Lung (tissue), 12 donors: ENCODE data around the gene GPR62. TPM values are rescaled to one million over a fixed set of nuclear protein-coding genes. Genes with fewer than 3 reads are reported as not detected.
A peak's percentile ranks its signal among the peaks of the same experiment; 100 is the strongest.

ENCODE experiments used
- ATAC-seq: fragments of 200-7000 bp; cut with Tn5 transposase; one replicate; pipeline ENCODE4 v1.9.1; 2020; ENCODE audit warnings: moderate number of reproducible peaks; ENCODE audit not compliant: insufficient read depth, low FRiP score
- DNase-seq, 3 donors: peaks; one replicate each; pipeline ENCODE4 v3.0.0-alpha.2; 2013 to 2017
- H3K27ac ChIP-seq, 2 donors: one replicate each; pipeline ENCODE4 v1.5.1; 2013; ENCODE audit warnings: mild to moderate bottlenecking in 2 of 2, moderate library complexity in 2 of 2, control low read depth in 1 of 2, inconsistent platforms in 1 of 2, low read depth in 1 of 2, low read length in 1 of 2
- H3K27me3 ChIP-seq, 3 donors: one replicate each; pipeline ENCODE4 v1.5.1; 2013; ENCODE audit warnings: low read length in 2 of 3; ENCODE audit not compliant: control insufficient read depth in 3 of 3, insufficient read depth in 3 of 3
- H3K36me3 ChIP-seq, 4 donors: one replicate each; pipeline ENCODE4 v1.5.1; 2013; ENCODE audit warnings: low read length in 4 of 4, mild to moderate bottlenecking in 1 of 4, moderate library complexity in 1 of 4; ENCODE audit not compliant: control insufficient read depth in 4 of 4, insufficient read depth in 4 of 4
- H3K4me1 ChIP-seq, 5 donors: one replicate each; pipeline ENCODE4 v1.5.1; 2013; ENCODE audit warnings: low read length in 5 of 5, mild to moderate bottlenecking in 2 of 5, moderate library complexity in 1 of 5; ENCODE audit not compliant: control insufficient read depth in 5 of 5, insufficient read depth in 5 of 5
- H3K4me3 ChIP-seq: one replicate; pipeline ENCODE4 v1.5.1; 2013; ENCODE audit warnings: mild to moderate bottlenecking, control low read depth, moderate library complexity
- H3K9ac ChIP-seq, 2 donors: one replicate each; pipeline ENCODE4 v1.5.1; 2013; ENCODE audit warnings: low read length in 2 of 2, control low read depth in 1 of 2; ENCODE audit not compliant: insufficient read depth in 1 of 2
- H3K9me3 ChIP-seq, 4 donors: one replicate each; pipeline ENCODE4 v1.5.1; 2013; ENCODE audit warnings: low read length in 3 of 4, mild to moderate bottlenecking in 1 of 4, moderate library complexity in 1 of 4; ENCODE audit not compliant: control insufficient read depth in 4 of 4, insufficient read depth in 3 of 4
- CTCF ChIP-seq: IDR thresholded peaks from 2 replicates; pipeline ENCODE4 v1.5.1; 2012; ENCODE audit warnings: mild to moderate bottlenecking; ENCODE audit errors: control extremely low read depth, extremely low read depth
- WGBS, 2 donors: extraction: QIAGEN DNeasy Blood & Tissue Kit; methylation state at CpG; one replicate each; pipeline ENCODE4 v1.1.7; 2013; 5-methylcytosine and 5-hydroxymethylcytosine counted together
- polyA plus RNA-seq, 2 donors: library from polyadenylated mRNA; stranded (reverse); fragments of 200-250 nt; gene quantifications; one replicate each; pipeline ENCODE4 v1.2.1, GENCODE V29; 2013
- total RNA-seq, 2 donors: library from RNA; depleted of rRNA in 1 of 2; stranded (reverse); fragments of >200 nt in 1 of 2; gene quantifications; one replicate each; pipeline ENCODE4 v1.2.1, GENCODE V29; 2014 to 2021
- donor health status: control.
- donor health status: control.
- donor health status: Bipolar disorder and iron deficiency.
- donor health status: healthy.
- donor health status: DM: yes; HTN: yes; CAD: no.

GPR62 gene
- total and polyA plus RNA-seq, 4 donors, result 0.05 to 0.15 TPM; not detected in 2

- Histone ChIP-seq H3K4me3 (peak within 1 kb of the TSS; percentile 60), H3K4me1 (peaks cover 3 to 38% (median 10%) of the 10 kb centered on the region in 5 donors)
Measured at GRCh38 chr3:51967384-51968169, 12.4 kb downstream of the GPR62 start, which contains the start of gene PCBP4. Gene PCBP4 (minus strand): TSS chr3:51967454. CDS start chr3:51961240, 6,214 bp downstream.

GRCh38 chr3:51968170-51968775 lies 13.1 kb downstream of the GPR62 start:
- peaks cover 3 to 33% (median 10%) of the 10 kb centered on the region in 5 donors for H3K4me1 ChIP-seq
- DNase-seq (peak in 2 of 3 donors; percentile 58 to 59), ATAC-seq (peak; percentile 10)

More at GRCh38 chr3:51967384-51968169, 12.4 kb downstream of the GPR62 start, which contains the start of gene PCBP4:
- 1% methylated on average over 36 to 90 of the region's 90 CpGs for WGBS, 2 donors
- DNase-seq (peak; percentile 70 to 84 (median 82)), ATAC-seq (peak; percentile 37)
- Histone ChIP-seq H3K36me3 (no peaks in the 10 kb centered on the region), H3K9ac (peak within 1 kb of the TSS; percentile 75 to 89), H3K27me3 (no peaks in the 10 kb centered on the region), H3K27ac (peak within 1 kb of the TSS; percentile 89 to 93), H3K9me3 (no peaks in the 10 kb centered on the region)
- TF ChIP-seq CTCF, result no peak

GRCh38 chr3:51968883-51969678 lies 13.9 kb downstream of the GPR62 start:
- Histone ChIP-seq H3K36me3 (no peaks in the 10 kb centered on the region), H3K27me3 (no peaks in the 10 kb centered on the region), H3K27ac (no peak overlapping the region), H3K4me3 (no peak overlapping the region), H3K4me1 (peaks cover 2 to 30% (median 10%) of the 10 kb centered on the region in 5 donors), H3K9me3 (no peaks in the 10 kb centered on the region), H3K9ac (no peak overlapping the region)
- WGBS, 2 donors, result 84 to 86% methylated on average over 6 of the region's 6 CpGs
- no peak for TF ChIP-seq CTCF
- DNase-seq (no peak), ATAC-seq (no peak)

More at GRCh38 chr3:51968170-51968775, 13.1 kb downstream of the GPR62 start:
- 14 to 19% methylated on average over 11 of the region's 11 CpGs for WGBS, 2 donors
- Histone ChIP-seq H3K4me3 (peak overlapping the region; percentile 58), H3K9ac (peak overlapping the region; percentile 55 to 68), H3K27me3 (no peaks in the 10 kb centered on the region), H3K36me3 (no peaks in the 10 kb centered on the region), H3K27ac (peak overlapping the region; percentile 89 to 91), H3K9me3 (no peaks in the 10 kb centered on the region)
- TF ChIP-seq CTCF, result no peak
